Brain pericyte (primary cell): Measurements from ENCODE around the gene LRRC28.
"Not testable (repeated sequence)": the region's sequence is repeated elsewhere in the genome, so short reads cannot be mapped to it uniquely, and the experiment has no call there.

Source experiments
- DNase-seq: peaks from one replicate; pipeline ENCODE4 v3.0.0-alpha.2; 2012; ENCODE audit warnings: low read depth, low spot score

LRRC28 gene

GRCh38 chr15:99393641-99394040 lies 142.4 kb downstream of the LRRC28 start:
- no peak for DNase-seq

GRCh38 chr15:99396375-99396774 lies 145.1 kb downstream of the LRRC28 start:
- DNase-seq = no peak

- DNase-seq = no peak
Observed at GRCh38 chr15:99399061-99399460, 147.8 kb downstream of the LRRC28 start.

- no peak for DNase-seq
Observed at GRCh38 chr15:99399618-99400017, 148.3 kb downstream of the LRRC28 start.

GRCh38 chr15:99401216-99401615 lies 149.9 kb downstream of the LRRC28 start:
- not testable (repeated sequence) for DNase-seq

GRCh38 chr15:99402014-99402729 lies 150.9 kb downstream of the LRRC28 start:
- no peak for DNase-seq

GRCh38 chr15:99403597-99403996 lies 152.3 kb downstream of the LRRC28 start:
- no peak for DNase-seq

- DNase-seq = no peak
Observed at GRCh38 chr15:99404454-99404853, 153.2 kb downstream of the LRRC28 start.

GRCh38 chr15:99406120-99406519 lies 154.8 kb downstream of the LRRC28 start:
- DNase-seq = no peak

- DNase-seq = no peak
Observed at GRCh38 chr15:99406716-99407487, 155.6 kb downstream of the LRRC28 start.

GRCh38 chr15:99407716-99408115 lies 156.4 kb downstream of the LRRC28 start:
- no peak for DNase-seq

GRCh38 chr15:99408236-99409096 lies 157.2 kb downstream of the LRRC28 start:
- DNase-seq = peak; percentile 71

- DNase-seq = no peak
Observed at GRCh38 chr15:99409097-99409473, 157.8 kb downstream of the LRRC28 start.

GRCh38 chr15:99409560-99409959 lies 158.3 kb downstream of the LRRC28 start:
- DNase-seq = no peak

GRCh38 chr15:99410477-99410876 lies 159.2 kb downstream of the LRRC28 start:
- DNase-seq = no peak

- no peak for DNase-seq
Observed at GRCh38 chr15:99411234-99411633, 160.0 kb downstream of the LRRC28 start.

GRCh38 chr15:99412082-99412481 lies 160.8 kb downstream of the LRRC28 start:
- DNase-seq = no peak

GRCh38 chr15:99412626-99413025 lies 161.3 kb downstream of the LRRC28 start:
- no peak for DNase-seq

- DNase-seq = no peak
Observed at GRCh38 chr15:99413955-99414754, 162.9 kb downstream of the LRRC28 start.

- DNase-seq = no peak
Observed at GRCh38 chr15:99414755-99415731, 163.8 kb downstream of the LRRC28 start.
